Activated CD8-positive, alpha-beta memory T cell treated with anti-CD3 and anti-CD28 coated beads for 1 hour (primary cell): Measurements from ENCODE around the gene ZNF286A.
"Not testable (repeated sequence)": the region's sequence is repeated elsewhere in the genome, so short reads cannot be mapped to it uniquely, and the experiment has no call there.

Source experiments
- DNase-seq, 2 donors: peaks; one replicate each; pipeline ENCODE4 v3.0.0-alpha.2; 2020; ENCODE audit warnings: low read depth in 1 of 2; ENCODE audit errors: extremely low read depth in 1 of 2

ZNF286A gene

DNA sequence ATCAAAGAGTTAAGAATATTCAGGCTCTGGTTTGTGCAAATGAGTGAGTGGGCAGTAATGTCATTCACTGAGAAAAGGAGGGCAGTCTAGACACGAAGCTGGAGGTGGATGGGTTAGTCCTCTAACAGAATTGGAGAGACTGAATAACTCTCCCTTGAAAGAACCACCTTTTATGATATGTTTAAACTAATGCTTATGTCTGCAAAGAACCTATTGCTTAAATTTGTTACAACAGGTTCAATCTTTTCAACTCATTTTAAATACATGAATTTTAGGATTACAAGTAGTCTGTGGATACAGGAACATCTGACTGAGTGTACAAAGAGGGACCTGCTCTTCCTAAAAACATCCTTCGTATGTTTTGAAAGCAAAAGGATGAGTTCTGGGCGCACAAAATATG lies 585 bp upstream of the ZNF286A start:
- not testable (repeated sequence) for DNase-seq

DNA sequence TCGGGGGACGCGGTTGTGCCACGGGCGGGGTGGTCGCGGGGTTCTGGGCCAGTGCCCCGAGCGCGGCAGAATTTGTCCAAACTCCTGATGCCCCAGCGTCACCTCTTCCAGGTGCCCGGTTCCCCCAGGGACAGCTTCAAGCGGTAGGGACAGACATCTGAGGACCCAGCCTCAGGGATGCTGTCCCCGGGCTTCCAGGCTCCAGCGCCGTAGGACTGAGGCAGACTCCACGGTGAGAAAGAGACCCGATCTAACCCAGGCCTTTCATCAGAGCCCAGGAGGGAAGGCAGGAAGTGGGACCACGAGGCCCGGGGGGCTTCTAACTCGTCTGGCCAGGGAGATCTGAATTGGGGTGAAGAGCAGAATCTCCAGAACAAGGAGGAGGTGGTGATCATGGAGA lies 385 bp downstream of the ZNF286A start:
- not testable (repeated sequence) for DNase-seq

DNA sequence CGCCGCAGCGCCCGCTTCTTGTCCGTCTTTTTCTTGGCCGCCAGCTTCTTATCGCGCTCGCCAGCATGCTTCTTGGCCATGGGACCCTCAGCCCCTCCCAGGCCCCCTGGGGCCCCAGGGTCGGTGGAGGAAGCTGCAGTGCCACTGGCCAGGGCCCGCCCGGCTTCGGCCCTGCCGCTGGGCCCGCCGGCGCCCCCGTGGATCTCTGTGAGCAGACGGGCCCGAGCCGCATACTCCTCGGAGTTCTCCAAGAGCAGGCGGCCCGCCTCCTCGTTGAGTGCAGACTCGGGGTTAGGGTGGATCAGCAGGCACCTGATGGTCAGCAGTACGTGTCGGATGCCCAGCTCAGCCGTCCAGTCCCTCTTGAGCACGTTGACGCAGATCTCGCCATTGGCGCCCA lies 4.7 kb downstream of the ZNF286A start:
- DNase-seq = not testable (repeated sequence)

DNA sequence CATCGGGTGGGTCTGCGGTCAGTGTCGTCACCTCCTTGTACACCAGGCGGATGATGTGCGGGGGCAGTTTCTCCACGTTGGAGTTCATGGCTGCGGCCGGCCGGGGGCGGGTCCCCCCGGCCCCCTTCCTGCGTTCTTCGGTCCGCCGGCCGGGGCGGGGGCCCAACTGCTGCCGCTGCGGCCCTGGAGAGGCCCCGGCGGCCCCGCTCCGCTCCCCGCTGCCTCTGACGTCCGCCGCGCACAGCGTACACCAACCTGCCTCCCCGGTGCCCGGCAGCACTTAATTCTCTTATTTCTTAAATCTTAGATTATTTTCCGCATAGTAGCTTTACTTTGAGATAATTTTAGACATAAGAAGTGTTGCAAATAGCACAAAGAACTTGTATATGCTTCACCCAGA lies 5.3 kb downstream of the ZNF286A start:
- DNase-seq = not testable (repeated sequence)

DNA sequence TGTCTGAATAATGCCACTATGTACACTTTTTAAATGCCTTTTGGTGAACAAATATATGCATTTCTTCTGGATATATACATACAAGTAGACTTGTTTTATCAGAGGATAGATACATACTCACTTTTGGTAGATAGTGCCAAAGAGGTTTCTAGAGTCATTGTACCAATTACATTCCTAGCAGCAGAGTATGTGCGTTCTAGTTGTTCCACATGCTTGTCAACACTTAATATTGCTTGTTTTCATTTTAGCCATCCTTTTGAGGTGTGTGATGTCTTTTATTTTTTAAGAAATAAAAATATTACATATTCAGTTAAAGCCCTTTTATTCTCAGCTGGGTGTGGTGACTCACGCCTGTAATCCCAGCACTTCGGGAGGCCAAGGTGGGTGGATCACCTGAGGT lies 9.3 kb downstream of the ZNF286A start:
- DNase-seq = not testable (repeated sequence)

DNA sequence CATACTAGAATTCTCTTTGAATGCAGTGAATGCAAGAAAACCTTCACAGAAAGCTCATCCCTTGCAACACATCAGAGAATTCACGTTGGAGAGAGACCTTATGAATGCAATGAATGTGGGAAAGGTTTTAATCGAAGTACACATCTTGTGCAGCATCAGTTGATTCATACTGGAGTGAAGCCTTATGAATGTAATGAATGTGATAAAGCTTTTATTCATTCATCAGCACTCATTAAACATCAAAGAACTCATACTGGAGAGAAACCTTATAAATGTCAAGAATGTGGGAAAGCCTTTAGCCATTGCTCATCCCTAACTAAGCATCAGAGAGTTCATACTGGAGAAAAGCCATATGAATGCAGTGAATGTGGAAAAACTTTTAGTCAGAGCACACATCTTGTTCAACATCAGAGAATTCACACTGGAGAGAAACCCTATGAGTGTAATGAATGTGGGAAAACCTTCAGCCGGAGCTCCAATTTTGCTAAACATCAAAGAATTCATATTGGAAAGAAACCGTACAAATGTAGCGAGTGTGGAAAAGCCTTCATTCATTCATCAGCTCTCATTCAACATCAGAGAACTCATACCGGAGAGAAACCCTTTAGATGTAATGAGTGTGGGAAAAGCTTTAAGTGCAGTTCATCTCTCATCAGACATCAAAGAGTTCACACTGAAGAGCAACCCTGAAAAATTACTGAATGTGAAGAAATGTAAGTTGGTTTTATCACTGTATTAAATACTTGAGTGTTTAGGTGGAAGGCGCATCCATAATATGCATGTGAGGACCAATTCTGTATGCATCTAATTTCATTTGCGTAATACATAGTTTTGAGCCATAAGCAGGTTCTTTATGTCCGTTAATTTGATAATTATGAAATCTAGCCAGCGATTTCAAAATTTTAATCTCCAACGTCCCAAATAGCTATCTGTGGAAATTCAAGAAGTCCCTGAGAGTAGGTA lies 17.3 kb downstream of the ZNF286A start:
- not testable (repeated sequence) for DNase-seq

DNA sequence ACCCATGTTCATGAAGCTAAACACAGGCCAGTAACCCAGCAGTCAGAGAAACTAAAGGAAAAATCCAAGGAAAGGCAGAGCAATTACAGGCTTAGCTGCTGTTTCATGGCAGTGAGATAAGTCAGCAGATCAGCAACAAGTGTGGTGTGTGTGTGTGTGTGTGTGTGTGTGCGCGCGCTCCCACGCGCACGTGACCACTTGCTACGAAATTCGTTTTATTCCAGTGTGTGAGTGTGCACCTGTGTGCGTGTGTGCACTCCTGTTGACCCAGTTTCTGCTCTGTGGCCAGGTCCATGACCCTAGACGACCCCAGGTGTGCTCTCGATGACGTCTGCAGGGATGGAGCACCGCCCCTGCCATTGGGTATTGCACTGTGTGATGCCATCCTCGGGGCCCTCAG lies 31.0 kb downstream of the ZNF286A start:
- not testable (repeated sequence) for DNase-seq

DNA sequence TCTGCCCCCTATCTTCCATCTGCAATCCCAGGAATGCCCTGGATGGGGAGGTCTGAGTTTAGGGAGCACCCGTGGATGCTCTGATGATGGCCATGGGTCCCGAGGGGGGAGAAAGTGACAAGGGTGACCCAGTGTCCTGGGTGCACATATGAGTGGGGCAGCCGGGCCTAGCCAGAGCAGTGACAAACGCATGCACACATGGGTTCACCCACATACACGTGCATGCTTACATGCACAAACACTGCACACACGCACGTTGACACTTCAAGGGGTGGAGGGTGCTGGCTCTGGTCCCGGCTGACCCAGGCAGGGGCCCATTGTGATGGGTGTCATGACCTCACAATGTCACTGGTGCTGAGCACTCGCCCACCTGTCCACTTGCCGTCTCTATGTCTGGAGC lies 32.3 kb downstream of the ZNF286A start, which contains the start of gene TBC1D26:
Gene TBC1D26 (plus strand): TSS at position 384 of the 400 bp plus-strand sequence. CDS start 3,066 bp downstream, outside the sequence.
- DNase-seq = not testable (repeated sequence)

DNA sequence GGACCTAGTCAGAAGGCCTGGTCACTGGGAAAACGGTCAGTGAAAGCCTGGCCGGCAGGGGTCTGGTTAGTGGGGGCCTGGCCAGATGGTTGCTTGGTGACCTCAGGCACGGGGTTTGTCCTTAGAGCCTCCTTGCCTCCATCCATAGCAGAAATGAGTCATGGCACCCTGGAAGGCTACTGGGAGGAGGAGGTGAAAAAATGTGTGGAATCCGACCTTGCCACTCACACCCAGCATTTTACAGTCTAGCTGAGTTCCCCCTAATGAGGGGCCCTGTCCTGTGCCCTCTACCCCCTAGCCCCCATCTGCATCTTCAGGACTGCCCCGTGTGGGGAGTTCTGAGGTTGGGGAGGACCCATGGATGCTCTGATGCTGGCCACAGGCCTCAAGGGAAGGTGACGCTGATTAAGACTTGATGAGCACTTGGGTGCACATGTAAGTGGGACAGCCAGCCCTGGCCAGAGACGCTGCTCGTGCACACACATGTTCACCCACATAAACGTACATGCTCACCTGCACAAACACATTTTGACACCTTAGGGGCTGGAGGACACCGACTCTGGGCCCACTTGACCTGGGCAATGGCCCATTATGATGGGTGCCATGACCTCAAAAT lies 33.7 kb downstream of the ZNF286A start:
- DNase-seq = not testable (repeated sequence)

DNA sequence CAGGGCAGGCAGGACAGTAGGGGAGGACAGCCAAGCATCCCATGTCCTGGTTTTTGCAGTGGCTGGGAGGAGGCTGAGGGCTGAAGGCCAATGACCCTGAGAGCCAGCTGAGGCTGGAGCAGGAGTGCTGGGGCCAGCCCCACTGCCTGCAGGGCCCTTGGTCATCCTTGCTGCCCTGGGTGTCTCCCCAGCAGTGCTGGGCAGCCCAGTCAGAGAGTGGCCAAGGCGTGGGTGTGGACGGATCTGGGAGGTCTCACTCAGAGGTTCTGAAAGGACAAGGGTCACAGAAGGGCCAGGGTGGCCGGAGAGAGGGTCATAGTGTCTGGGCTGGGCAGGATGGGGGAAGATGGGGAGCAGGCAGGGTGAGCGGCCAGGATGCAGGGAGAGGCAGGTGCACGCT lies 37.0 kb downstream of the ZNF286A start:
- not testable (repeated sequence) for DNase-seq

DNA sequence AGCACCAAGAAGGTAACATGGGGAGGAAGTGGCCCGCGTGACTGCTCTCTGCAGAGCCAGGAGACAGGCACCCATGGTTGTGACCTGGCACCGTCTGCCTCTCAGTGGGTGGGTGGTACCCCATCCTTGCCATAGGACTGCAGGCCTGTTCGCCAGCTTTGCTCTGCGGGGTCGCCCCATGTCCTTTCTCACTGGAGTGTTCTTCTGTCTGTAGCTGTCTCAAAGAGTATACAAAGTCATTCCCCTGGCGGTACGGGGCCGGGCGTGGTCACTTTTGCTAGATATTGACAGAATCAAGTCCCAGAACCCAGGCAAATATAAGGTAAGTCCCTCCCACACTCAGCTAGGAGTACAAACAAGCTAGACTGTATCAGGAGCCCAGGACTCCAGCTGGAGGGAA lies 38.5 kb downstream of the ZNF286A start:
- no peak for DNase-seq

DNA sequence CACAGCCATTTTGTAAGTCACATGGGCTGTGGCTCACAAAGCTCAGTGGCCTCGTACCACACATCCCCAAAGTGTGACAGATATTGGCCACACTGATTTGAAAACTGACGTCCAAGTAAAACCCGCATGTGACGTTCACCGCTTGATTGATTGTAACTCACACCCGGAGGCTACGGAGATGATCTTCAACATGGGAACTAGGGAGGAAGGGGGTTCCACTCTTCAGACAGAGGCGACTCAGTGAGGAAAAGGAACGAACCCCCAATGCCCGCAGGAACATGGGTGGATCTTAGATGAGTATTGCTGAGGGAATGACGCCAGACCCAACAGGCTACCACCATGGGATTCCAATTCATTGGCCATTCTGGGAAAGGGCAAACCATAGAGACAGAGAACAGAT lies 39.7 kb downstream of the ZNF286A start:
- not testable (repeated sequence) for DNase-seq

DNA sequence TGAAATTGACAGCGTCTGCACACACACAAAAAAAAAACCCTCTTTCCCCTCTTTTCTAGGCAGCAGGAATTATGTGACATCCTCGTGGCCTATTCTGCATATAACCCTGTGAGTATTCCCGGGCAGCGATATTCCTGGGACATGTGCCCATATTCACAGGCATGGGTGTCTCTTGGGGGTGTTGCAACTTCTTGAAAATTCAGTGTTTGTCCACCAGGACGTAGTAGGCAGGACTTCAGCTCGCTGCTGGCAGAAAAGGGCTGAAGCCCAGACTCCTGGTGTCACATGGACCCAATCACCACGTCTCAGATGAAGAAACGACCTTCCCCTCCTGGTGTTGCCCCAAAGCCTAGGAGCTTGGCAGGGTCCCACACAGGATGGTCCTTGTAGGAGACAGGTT lies 40.5 kb downstream of the ZNF286A start:
- not testable (repeated sequence) for DNase-seq

DNA sequence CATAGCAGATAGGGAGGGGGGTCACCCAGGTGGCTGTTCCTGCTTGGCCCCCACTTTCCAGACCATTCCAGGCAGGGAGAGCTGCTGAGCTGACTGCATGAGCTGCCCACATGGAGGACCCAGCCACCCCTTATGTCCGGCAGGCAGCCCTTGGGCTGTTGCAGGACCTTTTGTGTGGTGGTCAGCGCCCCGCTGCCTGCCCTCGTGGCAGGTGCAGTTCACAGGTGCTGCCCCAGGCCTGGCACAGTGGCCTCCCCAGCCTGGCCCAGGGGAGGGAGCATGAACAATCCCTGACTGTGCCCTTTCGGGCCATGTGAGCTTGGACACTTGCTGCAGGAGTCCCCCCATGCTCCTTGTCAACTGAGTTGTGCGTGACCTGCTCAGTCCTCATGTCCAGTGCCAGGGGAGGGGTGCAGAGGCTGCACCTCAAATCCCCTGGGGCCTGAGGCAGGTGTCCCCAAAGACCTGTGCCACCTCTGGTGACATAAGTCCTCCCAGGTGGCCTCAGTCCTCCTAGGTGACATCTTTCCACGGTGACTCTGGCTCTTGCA lies 41.1 kb downstream of the ZNF286A start:
- DNase-seq = no peak

DNA sequence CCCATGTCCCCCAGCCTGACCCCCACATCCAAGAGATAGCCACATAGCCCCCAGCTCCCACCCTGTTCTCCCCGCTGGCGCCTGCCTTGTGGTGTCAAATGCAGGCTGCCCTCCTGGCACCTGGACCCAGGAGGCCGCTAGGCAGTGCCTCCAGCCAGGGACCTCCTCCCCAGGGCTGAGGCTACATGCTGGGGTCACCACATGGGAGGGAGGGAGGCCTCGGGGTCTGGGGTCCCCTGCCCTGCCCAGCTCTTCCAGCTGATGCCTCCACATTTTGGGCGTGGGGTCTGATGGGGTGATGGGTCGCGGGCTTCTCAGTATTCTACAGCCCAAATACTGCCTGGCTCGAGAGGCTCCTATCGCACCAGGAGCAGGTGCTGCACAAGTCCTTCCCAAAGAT lies 42.1 kb downstream of the ZNF286A start:
- DNase-seq = no peak

DNA sequence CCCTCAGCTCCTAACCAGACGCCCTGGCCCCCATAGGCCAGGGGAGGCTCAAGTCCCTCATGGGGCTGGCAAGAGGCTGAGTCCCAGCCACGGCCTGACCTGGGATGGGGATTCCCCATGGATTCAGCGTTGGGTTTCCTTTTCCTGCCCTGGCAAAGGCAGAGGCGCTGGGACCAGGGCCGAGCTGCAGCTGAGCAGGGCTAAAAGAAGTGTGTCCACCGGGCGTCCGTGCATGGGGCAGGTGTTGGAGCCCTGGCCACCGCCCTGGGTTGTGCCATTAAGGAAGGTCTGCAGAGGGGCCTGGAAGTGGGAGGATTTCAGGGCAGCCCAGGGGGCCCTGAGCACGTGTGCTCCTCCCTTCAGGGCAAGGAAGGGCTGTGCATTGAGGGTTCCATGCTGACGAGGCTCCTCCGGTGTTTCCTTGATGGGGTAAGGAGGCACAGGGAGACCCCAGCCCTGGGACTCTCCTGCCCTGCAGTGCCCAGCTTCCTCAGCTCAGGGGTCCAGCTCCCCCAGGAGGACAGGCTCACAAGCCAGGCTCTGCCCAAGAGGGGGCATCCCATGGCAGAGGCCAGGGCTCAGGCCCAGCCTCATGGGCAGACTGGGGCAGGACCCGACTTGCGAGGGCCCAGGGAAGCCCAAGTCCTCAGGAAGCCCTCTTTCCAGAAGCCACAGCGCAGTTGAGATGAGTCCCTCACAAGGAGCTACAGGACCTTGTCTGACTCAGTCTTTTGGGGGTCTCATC lies 42.7 kb downstream of the ZNF286A start:
- DNase-seq = no peak

DNA sequence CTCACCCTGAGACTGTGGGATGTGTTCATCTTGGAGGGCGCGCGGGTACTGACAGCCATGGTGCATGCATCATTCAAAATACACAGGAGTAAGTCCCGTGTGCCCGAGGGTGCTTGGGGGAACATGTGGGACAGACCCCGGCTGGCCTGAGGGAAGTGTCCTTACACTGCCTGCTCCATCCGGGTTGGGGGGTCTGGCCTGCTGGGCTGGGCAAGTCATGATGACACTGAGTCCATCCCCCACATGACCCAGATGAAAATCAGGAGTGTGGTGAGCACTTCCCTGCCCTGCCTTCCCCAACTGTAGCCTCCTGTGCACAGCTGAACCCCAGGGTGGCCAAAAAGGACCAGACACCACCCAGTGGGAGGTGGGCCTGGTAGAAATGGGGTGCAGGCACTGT lies 43.4 kb downstream of the ZNF286A start:
- DNase-seq = no peak

DNA sequence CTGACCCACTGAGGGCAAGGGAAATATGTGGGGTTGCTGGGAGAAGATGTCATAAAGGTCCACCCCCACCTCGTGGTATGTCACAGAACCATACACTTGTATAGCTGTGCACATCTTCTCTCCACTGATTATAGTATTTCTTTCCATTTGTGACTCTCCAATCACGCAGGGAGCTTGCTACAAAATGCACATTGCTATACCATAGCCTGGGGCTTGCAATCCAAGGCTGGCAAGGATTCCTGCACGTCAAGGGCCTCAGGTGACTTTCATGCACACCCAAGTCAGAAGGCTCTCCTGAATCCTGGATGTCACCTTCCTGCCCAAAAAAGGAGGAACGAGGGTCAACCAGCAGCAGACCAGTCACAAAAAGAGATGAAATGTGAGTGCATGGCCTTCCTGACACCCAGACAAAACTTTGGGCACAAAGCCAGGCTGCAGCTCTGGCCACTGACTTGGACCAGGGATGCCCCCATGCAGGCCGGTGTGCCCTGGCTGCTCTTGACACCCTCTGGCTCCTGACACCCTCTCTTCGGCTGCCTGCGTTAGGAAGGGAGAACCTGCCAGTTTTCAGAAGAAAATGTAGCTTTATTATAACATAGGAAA lies 44.6 kb downstream of the ZNF286A start:
- no peak for DNase-seq

DNA sequence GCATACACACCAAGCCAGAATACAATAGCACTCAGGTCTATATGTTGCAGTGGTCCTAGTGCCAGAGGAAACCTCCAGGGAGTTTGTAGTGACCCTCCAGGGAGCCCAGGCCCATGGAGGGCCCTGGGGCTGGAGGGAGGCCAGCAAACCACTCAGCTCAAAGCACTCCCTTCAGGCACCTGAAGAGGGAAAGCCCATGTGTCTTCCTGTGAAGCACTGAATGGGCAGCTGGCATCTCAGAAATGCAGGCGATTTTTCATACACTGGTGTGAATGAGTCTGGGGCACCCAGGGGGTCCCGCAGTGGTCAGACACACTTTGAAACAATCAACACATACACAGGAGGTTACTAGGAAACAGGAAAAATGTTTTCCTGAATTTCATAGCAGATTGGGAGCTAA lies 45.3 kb downstream of the ZNF286A start:
- no peak for DNase-seq

DNA sequence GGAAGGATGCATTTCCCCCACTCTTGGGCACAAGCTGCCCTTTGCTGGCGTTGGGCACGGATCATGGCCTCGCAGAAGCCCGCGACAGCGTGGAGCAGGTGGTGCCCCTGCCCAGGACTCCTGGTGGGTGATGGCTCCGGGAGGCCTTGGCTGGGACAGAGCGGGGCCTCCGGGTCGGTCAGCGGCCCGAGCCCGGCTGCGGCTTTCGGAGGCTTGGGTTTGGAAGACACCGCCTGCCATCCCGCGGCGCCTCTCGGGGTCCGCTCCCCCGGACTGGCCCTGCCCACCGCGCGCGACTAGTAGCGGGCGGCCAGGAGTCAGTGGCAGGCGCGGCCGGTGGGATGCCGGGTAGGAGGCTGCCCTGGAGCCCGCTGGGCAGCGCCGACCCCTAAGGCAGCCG lies 49.9 kb downstream of the ZNF286A start:
- DNase-seq = not testable (repeated sequence)
